Left ventricle myocardium inferior (tissue), 1 donor: Measurements from ENCODE around the gene PRDM16. TPM values are rescaled to one million over a fixed set of nuclear protein-coding genes. Genes with fewer than 3 reads are reported as not detected.

Experiments
- DNase-seq: peaks from one replicate; pipeline ENCODE4 v3.0.0-alpha.2; 2020
- H3K27ac ChIP-seq: fragments of 200-600 bp; replicated peaks from 2 replicates; pipeline ENCODE4 v1.8.0; 2021
- H3K27me3 ChIP-seq: fragments of 200-600 bp; 2 replicates; pipeline ENCODE4 v1.8.0; 2021; ENCODE audit warnings: low read depth
- H3K36me3 ChIP-seq: fragments of 200-600 bp; 2 replicates; pipeline ENCODE4 v1.8.0; 2021
- H3K4me1 ChIP-seq: fragments of 200-600 bp; 2 replicates; pipeline ENCODE4 v1.8.0; 2021
- H3K4me3 ChIP-seq: fragments of 200-600 bp; 2 replicates; pipeline ENCODE4 v1.8.0; 2021; ENCODE audit warnings: mild to moderate bottlenecking, moderate library complexity
- H3K9me3 ChIP-seq: fragments of 200-600 bp; replicated peaks from 2 replicates; pipeline ENCODE4 v1.8.0; 2021
- CTCF ChIP-seq: fragments of 200-600 bp; IDR thresholded peaks from 2 replicates; pipeline ENCODE4 v1.8.0; 2021; ENCODE audit warnings: antibody characterized with exemption, mild to moderate bottlenecking, borderline replicate concordance
- intact Hi-C: fragments of 100-400 bp; cut with micrococcal nuclease; formaldehyde crosslinking; loops from one replicate; pipeline ENCODE4 v1.11.0; 2022
- total RNA-seq: library from RNA; stranded (reverse); fragmentation: NEBNext Ultra II Directional; extraction: Animal tissue kit (Norgen Biotek cat#: 25700); gene quantifications from one replicate; pipeline ENCODE4 v1.2.1, GENCODE V29; 2021
- donor health status: DM: no; HTN: yes; CAD: no; lungs with severe emphysema.

PRDM16 gene
- total RNA-seq, 1 donor from 2014 or later = 16.6 TPM

DNA sequence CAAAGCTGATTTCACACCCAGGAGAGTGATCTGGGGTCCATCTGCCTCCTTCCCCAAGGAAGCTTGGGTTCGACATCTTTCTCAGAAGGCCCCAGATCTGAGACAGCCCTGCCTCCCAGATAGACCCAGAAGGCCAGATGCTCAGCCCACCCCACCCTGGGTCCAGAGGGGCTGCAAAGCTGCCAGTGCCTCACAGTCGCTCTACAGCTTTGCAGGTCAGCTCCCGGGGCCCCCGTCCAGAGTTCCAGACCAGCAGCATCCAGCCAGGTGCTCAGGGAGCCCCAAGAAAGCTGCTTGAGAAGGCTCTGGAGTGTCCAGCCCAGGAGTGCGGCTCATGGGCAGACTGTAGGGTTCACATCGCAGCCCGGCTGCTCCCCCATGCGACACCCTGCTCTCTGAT, 242.7 kb downstream of the PRDM16 start:
- Histone ChIP-seq H3K4me1 (peaks cover 88% of the 10 kb centered on the region), H3K4me3 (no peak overlapping the region), H3K9me3 (peaks cover 4% of the 10 kb centered on the region), H3K27ac (peak overlapping the region; percentile 98), H3K27me3 (peaks cover 54% of the 10 kb centered on the region), H3K36me3 (no peaks in the 10 kb centered on the region)
- intact Hi-C loops = no loop called here
- TF ChIP-seq CTCF = no peak
- no peak for DNase-seq

DNA sequence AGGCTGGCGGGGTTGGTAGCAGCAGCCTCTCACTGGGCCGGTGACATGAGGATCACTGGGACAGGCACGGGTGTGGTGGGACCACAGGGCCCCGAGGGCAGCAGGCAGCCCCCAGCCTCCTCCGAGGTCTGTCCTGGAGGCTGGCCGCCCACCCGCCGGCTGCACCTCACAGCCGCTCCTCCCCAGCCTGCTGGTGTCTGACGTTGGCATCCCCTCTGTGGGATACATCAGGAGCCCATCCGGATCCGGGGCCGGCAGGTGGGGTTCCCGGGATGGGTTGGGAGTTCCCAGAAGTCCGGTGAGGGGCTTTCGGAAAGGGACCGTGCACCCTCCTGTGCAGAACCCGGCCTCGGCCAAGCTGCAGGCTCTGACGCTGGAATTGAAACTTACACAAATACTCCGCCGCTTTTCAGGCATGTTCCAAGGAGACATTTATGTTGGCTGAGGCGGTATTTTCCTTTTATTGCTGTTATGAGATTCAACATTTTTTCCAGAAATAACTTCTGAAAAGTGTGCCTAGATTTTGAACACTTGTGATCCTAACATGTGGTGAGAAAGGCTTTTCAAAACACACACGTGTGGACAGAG, 243.4 kb downstream of the PRDM16 start:
- no peak for DNase-seq

DNA sequence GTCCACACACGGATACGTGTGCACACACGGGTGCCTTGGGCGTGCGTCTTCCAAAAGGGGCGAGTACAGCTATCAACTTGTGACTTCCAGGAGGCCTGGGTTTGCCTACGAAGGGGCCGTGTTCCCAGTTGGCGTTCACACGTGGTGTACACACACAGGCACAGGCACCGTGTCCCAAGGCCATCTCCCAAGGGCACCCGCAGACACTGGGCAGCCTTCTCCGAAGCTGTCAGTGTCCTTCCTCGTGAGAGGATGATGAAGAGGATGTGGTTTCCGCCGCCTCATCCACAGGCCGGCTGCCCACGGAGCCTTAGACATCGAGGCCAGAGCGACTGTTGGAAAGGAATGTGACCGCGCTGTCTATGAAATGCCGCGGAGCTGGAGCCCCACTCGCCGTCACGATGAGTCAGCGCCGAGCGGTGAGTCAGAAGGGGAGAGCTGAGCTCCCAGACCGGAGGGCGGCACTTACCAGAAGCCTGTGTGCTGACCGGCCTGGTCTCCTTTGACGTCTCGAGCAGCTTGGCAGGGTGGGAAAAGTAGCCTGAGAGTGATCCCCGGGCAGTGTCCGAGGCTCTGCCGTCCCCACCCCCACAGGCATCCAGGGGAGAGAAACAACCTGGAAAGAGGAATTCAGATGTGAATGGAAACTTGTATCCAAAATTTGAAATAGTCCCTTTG, 244.0 kb downstream of the PRDM16 start:
- no peak for TF ChIP-seq CTCF
- DNase-seq = peak; percentile 87
- H3K4me1 ChIP-seq = peaks cover 78% of the 10 kb centered on the region
- H3K27ac ChIP-seq = peak overlapping the region; percentile 98
- H3K9me3 ChIP-seq = peaks cover 10% of the 10 kb centered on the region
- H3K4me3 ChIP-seq = peak overlapping the region; percentile 42
- no peaks in the 10 kb centered on the region for H3K36me3 ChIP-seq
- H3K27me3 ChIP-seq = peaks cover 51% of the 10 kb centered on the region
- intact Hi-C loops = no loop called here

More for the DNA sequence above, 243.4 kb downstream of the PRDM16 start:
- Histone ChIP-seq H3K4me3 (no peak overlapping the region), H3K36me3 (no peaks in the 10 kb centered on the region), H3K9me3 (peaks cover 10% of the 10 kb centered on the region), H3K27ac (peak overlapping the region; percentile 98), H3K27me3 (peaks cover 54% of the 10 kb centered on the region), H3K4me1 (peaks cover 84% of the 10 kb centered on the region)
- intact Hi-C loops = no loop called here
- TF ChIP-seq CTCF = no peak

DNA sequence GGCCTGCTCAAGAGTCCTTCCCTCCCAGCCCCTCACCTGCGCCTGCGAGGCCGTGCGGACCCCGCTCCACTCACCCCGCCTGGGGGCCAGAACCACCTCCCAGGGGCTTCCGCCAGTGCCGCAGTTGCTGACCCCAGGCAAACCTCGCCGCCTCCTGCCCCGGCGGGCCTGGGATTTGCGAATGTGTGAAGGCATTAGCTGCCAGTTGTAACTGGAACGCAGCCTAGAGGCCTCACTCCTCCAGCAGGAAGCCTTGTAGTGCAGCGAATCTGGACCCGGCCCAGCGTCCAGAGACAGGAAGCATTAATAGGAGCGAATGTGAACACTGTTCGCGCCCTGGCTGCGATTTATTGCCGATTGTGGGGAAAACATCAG, 244.6 kb downstream of the PRDM16 start:
- Histone ChIP-seq H3K36me3 (no peaks in the 10 kb centered on the region), H3K27ac (peak overlapping the region; percentile 98), H3K9me3 (peaks cover 10% of the 10 kb centered on the region), H3K27me3 (peaks cover 51% of the 10 kb centered on the region), H3K4me1 (peaks cover 75% of the 10 kb centered on the region), H3K4me3 (peak overlapping the region; percentile 42)
- intact Hi-C loops = no loop called here
- no peak for TF ChIP-seq CTCF
- DNase-seq = peak; percentile 91

GRCh38 chr1:3314491-3315381, 245.7 kb downstream of the PRDM16 start:
- TF ChIP-seq CTCF = no peak
- DNase-seq = no peak
- Histone ChIP-seq H3K4me3 (no peak overlapping the region), H3K4me1 (peaks cover 75% of the 10 kb centered on the region), H3K27me3 (peaks cover 46% of the 10 kb centered on the region), H3K27ac (peak overlapping the region; percentile 98), H3K36me3 (no peaks in the 10 kb centered on the region), H3K9me3 (peaks cover 10% of the 10 kb centered on the region)
- intact Hi-C loops = no loop called here
